Inferior parietal cortex (tissue), 1 donor: ENCODE data around the gene CFAP97D2.
"Not testable (repeated sequence)": the region's sequence is repeated elsewhere in the genome, so short reads cannot be mapped to it uniquely, and the experiment has no call there.

Experiments used
- DNase-seq: peaks from one replicate; pipeline ENCODE4 v3.0.0-alpha.2; 2016; ENCODE audit errors: extremely low spot score

CFAP97D2 gene

GRCh38 chr13:114235697-114236096, 56.6 kb downstream of the CFAP97D2 start:
- DNase-seq: no peak

GRCh38 chr13:114236227-114236626, 57.2 kb downstream of the CFAP97D2 start:
- no peak for DNase-seq

- no peak for DNase-seq
Measured at GRCh38 chr13:114237415-114238112, 58.5 kb downstream of the CFAP97D2 start.

GRCh38 chr13:114241918-114242317, 62.9 kb downstream of the CFAP97D2 start:
- no peak for DNase-seq

- DNase-seq: no peak
Measured at GRCh38 chr13:114243971-114244370, 64.9 kb downstream of the CFAP97D2 start.

GRCh38 chr13:114244637-114245036, 65.6 kb downstream of the CFAP97D2 start:
- no peak for DNase-seq

- DNase-seq: no peak
Measured at GRCh38 chr13:114248011-114248410, 69.0 kb downstream of the CFAP97D2 start.

GRCh38 chr13:114249077-114249476, 70.0 kb downstream of the CFAP97D2 start:
- DNase-seq: no peak

GRCh38 chr13:114251639-114252440, 72.8 kb downstream of the CFAP97D2 start:
- DNase-seq: not testable (repeated sequence)

GRCh38 chr13:114256547-114256946, 77.5 kb downstream of the CFAP97D2 start:
- DNase-seq: no peak

- DNase-seq: no peak
Measured at GRCh38 chr13:114257014-114257413, 78.0 kb downstream of the CFAP97D2 start.

GRCh38 chr13:114258589-114258988, 79.5 kb downstream of the CFAP97D2 start:
- DNase-seq: no peak

- no peak for DNase-seq
Measured at GRCh38 chr13:114259374-114259773, 80.3 kb downstream of the CFAP97D2 start.

GRCh38 chr13:114259974-114260373, 80.9 kb downstream of the CFAP97D2 start:
- no peak for DNase-seq

GRCh38 chr13:114260814-114261213, 81.8 kb downstream of the CFAP97D2 start:
- no peak for DNase-seq

GRCh38 chr13:114261328-114261965, 82.4 kb downstream of the CFAP97D2 start:
- DNase-seq: no peak

- no peak for DNase-seq
Measured at GRCh38 chr13:114263578-114263977, 84.5 kb downstream of the CFAP97D2 start.

- not testable (repeated sequence) for DNase-seq
Measured at GRCh38 chr13:114264313-114264712, 85.3 kb downstream of the CFAP97D2 start.

- DNase-seq: no peak
Measured at GRCh38 chr13:114264886-114265611, 86.0 kb downstream of the CFAP97D2 start.

- no peak for DNase-seq
Measured at GRCh38 chr13:114266241-114266640, 87.2 kb downstream of the CFAP97D2 start.

GRCh38 chr13:114268344-114269280, 89.6 kb downstream of the CFAP97D2 start:
- DNase-seq: no peak
